DND-41 (cell line): ENCODE results near the gene GLMN.
"Not testable (repeated sequence)": the region's sequence is repeated elsewhere in the genome, so short reads cannot be mapped to it uniquely, and the experiment has no call there.

ENCODE experiments used
- ATAC-seq: fragments of 200-7000 bp; cut with Tn5 transposase; 3 replicates; pipeline ENCODE4 v1.9.1; 2021; ENCODE audit warnings: low read depth; ENCODE audit not compliant: insufficient read depth
- DNase-seq: peaks from one replicate; pipeline ENCODE4 v3.0.0-alpha.2; 2020
- H2AFZ ChIP-seq: 2 replicates; pipeline ENCODE4 v1.6.0; 2012; ENCODE audit warnings: low read depth, low read length
- H3K27ac ChIP-seq: 2 replicates; pipeline ENCODE4 v1.5.1; 2012; ENCODE audit warnings: low read length, inconsistent platforms
- H3K27me3 ChIP-seq: fragments of 200-600 bp; sonication (generic); 2 replicates; pipeline ENCODE4 v1.6.0; 2012; ENCODE audit warnings: low read length, mild to moderate bottlenecking, inconsistent platforms; ENCODE audit not compliant: insufficient read depth, poor library complexity
- H3K36me3 ChIP-seq: 2 replicates; pipeline ENCODE4 v1.5.1; 2012; ENCODE audit warnings: low read length, inconsistent platforms; ENCODE audit not compliant: insufficient read depth
- H3K4me1 ChIP-seq: 2 replicates; pipeline ENCODE4 v1.5.1; 2012; ENCODE audit warnings: mild to moderate bottlenecking, low read length; ENCODE audit not compliant: insufficient read depth
- H3K4me2 ChIP-seq: 2 replicates; pipeline ENCODE4 v1.6.0; 2012; ENCODE audit warnings: mild to moderate bottlenecking, moderate library complexity, low read length, inconsistent platforms; ENCODE audit not compliant: insufficient read depth
- H3K4me3 ChIP-seq, 2 experiments: fragments of 200-600 bp in 1 of 2; shearing (Covaris generic) in 1 of 2; 2 replicates each; pipeline ENCODE4 v1.5.1; 2012 to 2016; ENCODE audit warnings: inconsistent platforms in 2 of 2, low read length in 2 of 2, mild to moderate bottlenecking in 2 of 2, low read depth in 1 of 2, moderate library complexity in 1 of 2
- H3K79me2 ChIP-seq: 2 replicates; pipeline ENCODE4 v1.6.0; 2012; ENCODE audit warnings: low read length, inconsistent platforms; ENCODE audit not compliant: insufficient read depth
- H3K9ac ChIP-seq: 2 replicates; pipeline ENCODE4 v1.6.0; 2012; ENCODE audit warnings: low read depth, mild to moderate bottlenecking, inconsistent platforms, low read length, moderate library complexity
- H3K9me3 ChIP-seq: 2 replicates; pipeline ENCODE4 v1.5.1; 2012; ENCODE audit warnings: low read length, moderate library complexity, mild to moderate bottlenecking, inconsistent platforms; ENCODE audit not compliant: insufficient read depth, severe bottlenecking
- H4K20me1 ChIP-seq: 2 replicates; pipeline ENCODE4 v1.6.0; 2012; ENCODE audit warnings: low read length; ENCODE audit not compliant: insufficient read depth
- EZH2 ChIP-seq: IDR thresholded peaks from 3 replicates; pipeline ENCODE4 v1.6.1; 2012; ENCODE audit warnings: borderline replicate concordance, low read depth, mild to moderate bottlenecking, moderate library complexity, low read length, inconsistent platforms; ENCODE audit not compliant: severe bottlenecking
- TF ChIP-seq, protein P1 (sequence below): IDR thresholded peaks from 2 replicates; pipeline ENCODE4 v1.5.1; 2012; ENCODE audit warnings: borderline replicate concordance, low read length, moderate library complexity, mild to moderate bottlenecking; ENCODE audit not compliant: poor library complexity, severe bottlenecking; ENCODE audit errors: extremely low read depth

Gene GLMN

DNA sequence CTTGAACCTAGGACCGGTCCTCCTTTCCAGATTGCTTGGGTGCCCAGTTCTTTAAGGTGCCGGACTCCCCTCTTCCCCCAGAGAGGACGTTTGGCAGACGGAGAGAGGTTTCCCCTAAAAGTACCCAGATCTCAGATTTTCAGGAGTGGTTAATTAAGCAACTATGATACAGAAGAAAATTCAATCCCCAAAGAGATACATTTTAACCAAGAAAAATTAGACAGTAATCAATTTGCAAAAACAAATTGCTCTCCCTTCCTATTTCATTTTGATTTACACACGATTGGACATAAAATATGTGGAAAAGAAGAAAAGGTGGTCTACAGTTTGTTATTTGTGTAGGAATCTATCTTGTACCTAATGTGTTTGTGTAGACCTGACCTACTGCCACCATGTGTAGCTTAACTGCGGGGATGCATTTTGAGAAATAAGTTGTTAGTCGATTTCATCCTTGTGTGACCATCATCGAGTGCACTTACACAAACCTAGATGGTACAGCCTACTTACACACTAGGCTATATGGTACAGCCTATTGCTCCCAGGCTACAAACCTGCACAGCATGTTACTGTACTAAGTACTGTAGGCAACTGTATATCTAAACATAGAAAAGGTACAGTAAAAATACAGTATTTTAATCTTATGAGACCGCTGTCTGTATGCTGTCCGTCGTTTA, 827 bp upstream of the GLMN start:
- TF ChIP-seq, protein P1, sequence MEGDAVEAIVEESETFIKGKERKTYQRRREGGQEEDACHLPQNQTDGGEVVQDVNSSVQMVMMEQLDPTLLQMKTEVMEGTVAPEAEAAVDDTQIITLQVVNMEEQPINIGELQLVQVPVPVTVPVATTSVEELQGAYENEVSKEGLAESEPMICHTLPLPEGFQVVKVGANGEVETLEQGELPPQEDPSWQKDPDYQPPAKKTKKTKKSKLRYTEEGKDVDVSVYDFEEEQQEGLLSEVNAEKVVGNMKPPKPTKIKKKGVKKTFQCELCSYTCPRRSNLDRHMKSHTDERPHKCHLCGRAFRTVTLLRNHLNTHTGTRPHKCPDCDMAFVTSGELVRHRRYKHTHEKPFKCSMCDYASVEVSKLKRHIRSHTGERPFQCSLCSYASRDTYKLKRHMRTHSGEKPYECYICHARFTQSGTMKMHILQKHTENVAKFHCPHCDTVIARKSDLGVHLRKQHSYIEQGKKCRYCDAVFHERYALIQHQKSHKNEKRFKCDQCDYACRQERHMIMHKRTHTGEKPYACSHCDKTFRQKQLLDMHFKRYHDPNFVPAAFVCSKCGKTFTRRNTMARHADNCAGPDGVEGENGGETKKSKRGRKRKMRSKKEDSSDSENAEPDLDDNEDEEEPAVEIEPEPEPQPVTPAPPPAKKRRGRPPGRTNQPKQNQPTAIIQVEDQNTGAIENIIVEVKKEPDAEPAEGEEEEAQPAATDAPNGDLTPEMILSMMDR: no peak
- no peak for TF ChIP-seq EZH2
- peaks cover 48% of the 10 kb centered on the region for H3K36me3 ChIP-seq
- H3K27me3 ChIP-seq: no peaks in the 10 kb centered on the region
- ATAC-seq: no peak
- H3K9me3 ChIP-seq: no peaks in the 10 kb centered on the region
- H3K4me2 ChIP-seq: peak overlapping the region; percentile 82
- H3K79me2 ChIP-seq: peaks cover 61% of the 10 kb centered on the region
- H3K9ac ChIP-seq: peak overlapping the region; percentile 73
- peaks cover 47% of the 10 kb centered on the region for H3K4me1 ChIP-seq
- H3K27ac ChIP-seq: peak overlapping the region; percentile 91
- H3K4me3 ChIP-seq: peak overlapping the region; percentile 67 to 78
- H2AFZ ChIP-seq: peak overlapping the region; percentile 89
- no peaks in the 10 kb centered on the region; the same call in 1 of the 2 replicates for H4K20me1 ChIP-seq
- no peak for DNase-seq

GRCh38 chr1:92298213-92298572, 594 bp downstream of the GLMN start:
- peaks cover 65% of the 10 kb centered on the region for H3K79me2 ChIP-seq
- H3K4me2 ChIP-seq: peak overlapping the region; percentile 82
- peak overlapping the region; percentile 73 for H3K9ac ChIP-seq
- no peak for DNase-seq
- peaks cover 47% of the 10 kb centered on the region for H3K4me1 ChIP-seq
- peak overlapping the region; percentile 91 for H3K27ac ChIP-seq
- H2AFZ ChIP-seq: peak overlapping the region; percentile 89
- no peaks in the 10 kb centered on the region for H3K9me3 ChIP-seq
- H3K27me3 ChIP-seq: no peaks in the 10 kb centered on the region
- no peak for TF ChIP-seq EZH2
- TF ChIP-seq, protein P1: peak; percentile 41
- peak overlapping the region; percentile 67 to 78; a peak in 3 of 4 replicates for H3K4me3 ChIP-seq
- no peaks in the 10 kb centered on the region; the same call in 1 of the 2 replicates for H4K20me1 ChIP-seq
- peak; percentile 7 for ATAC-seq
- H3K36me3 ChIP-seq: peaks cover 45% of the 10 kb centered on the region

DNA sequence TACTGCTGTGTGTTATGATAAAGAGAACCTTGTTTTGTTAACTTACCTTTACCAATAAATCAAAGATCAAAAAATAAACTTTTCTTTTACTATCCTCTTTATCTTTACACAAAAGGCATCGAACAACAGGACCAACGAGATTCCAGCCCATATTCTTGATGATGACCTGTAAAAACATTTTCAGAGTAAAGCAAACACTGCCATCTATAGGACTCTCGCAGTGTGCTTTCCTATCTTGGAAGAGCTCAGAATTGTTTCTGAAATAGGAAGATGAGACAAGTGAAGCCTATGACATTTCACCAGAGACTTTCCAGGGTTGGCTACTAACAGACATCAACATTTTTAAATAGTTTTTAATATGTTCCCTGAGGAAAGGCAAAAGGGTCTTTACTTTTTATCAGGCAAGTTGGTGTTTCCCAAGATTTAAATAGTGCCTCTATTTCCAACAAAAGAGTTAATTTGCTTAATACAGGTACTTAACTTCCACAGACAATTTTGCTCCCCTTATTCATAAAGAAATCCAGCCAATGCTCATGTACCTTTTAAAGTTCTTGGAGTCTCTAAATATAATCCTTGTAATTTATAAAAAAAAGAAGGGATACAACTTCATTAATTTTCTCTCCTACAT, 7.3 kb downstream of the GLMN start:
- H3K36me3 ChIP-seq: peaks cover 70% of the 10 kb centered on the region
- no peaks in the 10 kb centered on the region for H4K20me1 ChIP-seq
- no peak overlapping the region for H3K4me3 ChIP-seq
- H3K9ac ChIP-seq: no peak overlapping the region
- no peaks in the 10 kb centered on the region for H3K9me3 ChIP-seq
- no peak overlapping the region for H3K4me2 ChIP-seq
- no peaks in the 10 kb centered on the region for H3K27me3 ChIP-seq
- no peak overlapping the region for H3K27ac ChIP-seq
- TF ChIP-seq, protein P1: peak; percentile 84
- no peak for TF ChIP-seq EZH2
- DNase-seq: no peak
- no peak overlapping the region for H2AFZ ChIP-seq
- peak; percentile 85; the same call in 2 of the 3 replicates for ATAC-seq
- H3K4me1 ChIP-seq: peaks cover 6% of the 10 kb centered on the region; the same call in 1 of the 2 replicates
- peaks cover 7% of the 10 kb centered on the region; the same call in 1 of the 2 replicates for H3K79me2 ChIP-seq

- not testable (repeated sequence) for H3K4me1 ChIP-seq, ATAC-seq, H3K9me3 ChIP-seq, H4K20me1 ChIP-seq, H3K27ac ChIP-seq, H2AFZ ChIP-seq, DNase-seq, H3K9ac ChIP-seq, H3K27me3 ChIP-seq, H3K4me3 ChIP-seq, H3K4me2 ChIP-seq, H3K79me2 ChIP-seq
- peaks cover 47% of the 10 kb centered on the region for H3K36me3 ChIP-seq
These were observed 17.4 kb downstream of the GLMN start for GRCh38 chr1:92281411-92281810.

- not testable (repeated sequence) for H3K9me3 ChIP-seq, H3K4me2 ChIP-seq, H3K79me2 ChIP-seq, H3K27ac ChIP-seq, DNase-seq, H4K20me1 ChIP-seq, ATAC-seq, H3K4me3 ChIP-seq, H3K9ac ChIP-seq, H3K27me3 ChIP-seq, H3K4me1 ChIP-seq, H2AFZ ChIP-seq
- H3K36me3 ChIP-seq: peaks cover 49% of the 10 kb centered on the region
These were observed 19.0 kb downstream of the GLMN start for GRCh38 chr1:92279781-92280180.
